PC-3 (cell line): ENCODE results near the gene USP46. TPM values are rescaled to one million over a fixed set of nuclear protein-coding genes. Genes with fewer than 3 reads are reported as not detected.

Source experiments
- ATAC-seq: fragments of 200-7000 bp; cut with Tn5 transposase; 2 replicates; pipeline ENCODE4 v1.9.1; 2020; ENCODE audit warnings: mild to moderate bottlenecking, moderate library complexity
- BruUV-seq: library from RNA; stranded (reverse); fragments of 400-500 nt; replicated peaks from 2 replicates; lab custom pipeline; 2021; lab: Mats Ljungman, UMichigan
- CTCF ChIA-PET: fragments of 300-600 bp; sonication (Branson Sonifier 250); formaldehyde crosslinking; loops from one replicate; lab custom pipeline; 2022; ENCODE audit warnings: antibody characterized with exemption; lab: Charles Lee
- POLR2A ChIA-PET: fragments of 300-600 bp; sonication (Branson Sonifier 250); formaldehyde crosslinking; loops from one replicate; lab custom pipeline; 2022; ENCODE audit warnings: antibody characterized with exemption; ENCODE audit not compliant: unreplicated experiment; lab: Charles Lee
- DNase-seq: peaks from one replicate; pipeline ENCODE4 v3.0.0-alpha.2; 2015
- H2AFZ ChIP-seq: fragments of 300-600 bp; sonication (generic); 2 replicates; pipeline ENCODE4 v1.6.0; 2016; ENCODE audit warnings: antibody characterized with exemption, low read length
- H3F3A ChIP-seq: fragments of 300-600 bp; sonication (generic); one replicate; pipeline ENCODE4 v1.6.0; 2017; ENCODE audit warnings: antibody characterized with exemption, low read length, control low read depth, mild to moderate bottlenecking; ENCODE audit not compliant: unreplicated experiment
- H3K27ac ChIP-seq: fragments of 300-600 bp; sonication (generic); 2 replicates; pipeline ENCODE4 v1.5.1; 2016; ENCODE audit warnings: mild to moderate bottlenecking, low read length
- H3K27me3 ChIP-seq: fragments of 300-600 bp; sonication (generic); 2 replicates; pipeline ENCODE4 v1.6.1; 2016; ENCODE audit warnings: low read length, mixed read lengths
- H3K36me3 ChIP-seq: fragments of 300-600 bp; sonication (generic); 2 replicates; pipeline ENCODE4 v1.6.1; 2016; ENCODE audit warnings: low read depth, mixed run types, low read length, mixed read lengths
- H3K4me1 ChIP-seq: fragments of 300-600 bp; sonication (generic); 2 replicates; pipeline ENCODE4 v1.5.1; 2016; ENCODE audit warnings: low read length; ENCODE audit not compliant: insufficient read depth
- H3K4me2 ChIP-seq: fragments of 300-600 bp; sonication (generic); 2 replicates; pipeline ENCODE4 v1.6.0; 2016; ENCODE audit warnings: low read length
- H3K4me3 ChIP-seq: fragments of 300-600 bp; sonication (generic); 2 replicates; pipeline ENCODE4 v1.5.1; 2016; ENCODE audit warnings: mild to moderate bottlenecking, low read length, mixed read lengths
- H3K79me2 ChIP-seq: fragments of 300-600 bp; sonication (generic); 2 replicates; pipeline ENCODE4 v1.6.1; 2017; ENCODE audit warnings: low read length, mixed read lengths
- H3K9ac ChIP-seq: fragments of 300-600 bp; sonication (generic); 2 replicates; pipeline ENCODE4 v1.6.0; 2016; ENCODE audit warnings: mild to moderate bottlenecking, low read length
- H3K9me2 ChIP-seq: fragments of 300-600 bp; sonication (generic); replicated peaks from 2 replicates; pipeline ENCODE4 v1.6.1; 2016; ENCODE audit warnings: mixed run types, low read length, mixed read lengths
- H3K9me3 ChIP-seq: fragments of 300-600 bp; sonication (generic); 2 replicates; pipeline ENCODE4 v1.6.1; 2016; ENCODE audit warnings: low read length, mixed read lengths
- H4K20me1 ChIP-seq: fragments of 300-600 bp; sonication (generic); 2 replicates; pipeline ENCODE4 v1.6.1; 2016; ENCODE audit warnings: low read length, mixed read lengths
- EZH2 ChIP-seq: fragments of 300-600 bp; sonication (generic); IDR thresholded peaks from one replicate; pipeline ENCODE4 v1.6.1; 2017; ENCODE audit warnings: antibody characterized with exemption, mild to moderate bottlenecking, low read length; ENCODE audit not compliant: unreplicated experiment
- EZH2phosphoT487 ChIP-seq: fragments of 300-600 bp; sonication (generic); IDR thresholded peaks from 2 replicates; pipeline ENCODE4 v1.6.1; 2018; ENCODE audit warnings: mild to moderate bottlenecking, antibody characterized with exemption, low read length, borderline replicate concordance
- intact Hi-C: fragments of 100-400 bp; cut with micrococcal nuclease; formaldehyde crosslinking; loops from 2 replicates; pipeline ENCODE4 v1.9.0; 2023
- total RNA-seq: library from RNA; depleted of rRNA; stranded (reverse); fragments of >200 nt; gene quantifications from 2 replicates; pipeline ENCODE4 v1.2.3, GENCODE V29; 2014
- TF ChIP-seq, protein P1 (sequence below): fragments of 300-600 bp; sonication (generic); conservative IDR thresholded peaks from 2 replicates; pipeline ENCODE4 v1.5.1; 2017; ENCODE audit warnings: antibody characterized with exemption, low read depth, mild to moderate bottlenecking, low read length

USP46 gene
- total RNA-seq, 1 experiment from 2014 or later = 9.4 TPM

DNA sequence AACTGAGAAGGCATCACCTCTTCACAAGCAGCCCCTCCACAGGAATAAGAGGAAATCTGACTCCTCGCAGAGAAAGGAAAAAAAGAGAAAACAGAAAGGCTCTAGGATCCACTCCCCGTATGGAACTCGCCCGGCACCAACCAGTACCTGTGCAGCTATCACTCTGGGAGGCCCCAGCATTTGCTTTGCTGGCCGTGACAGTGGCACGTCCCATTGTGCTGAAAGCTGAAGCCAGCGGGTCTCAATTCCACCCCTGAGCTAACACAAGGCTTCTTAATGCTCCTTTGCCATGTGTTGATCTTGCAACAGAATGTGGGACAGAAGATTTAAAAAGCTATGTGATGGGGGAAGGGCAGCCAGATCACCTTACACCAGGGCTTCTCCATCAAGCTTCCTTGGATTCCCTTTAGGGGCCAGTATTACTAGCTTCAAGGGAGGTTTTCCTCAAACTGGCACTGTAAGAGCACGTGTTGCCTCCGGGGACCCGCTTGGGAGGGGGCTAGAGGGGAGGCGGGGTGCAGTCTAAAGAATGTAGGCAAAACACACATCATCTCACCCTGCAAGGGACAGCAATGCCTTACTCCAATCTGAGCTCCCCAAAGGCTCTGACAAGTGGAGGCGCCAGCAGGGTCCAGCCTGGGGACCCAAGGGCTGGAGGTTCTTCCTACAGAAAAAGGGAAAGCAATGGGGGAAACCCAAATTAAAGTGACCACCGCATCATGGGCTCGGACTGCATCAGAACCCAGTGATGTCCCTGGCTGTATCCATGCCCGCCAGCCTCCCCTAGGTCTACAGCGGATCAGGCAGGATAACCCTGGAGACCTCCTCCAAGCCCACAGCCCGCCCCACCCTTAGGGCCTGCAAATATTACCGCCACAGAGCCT is 1.2 kb downstream of the USP46 start:
- TF ChIP-seq EZH2 (no peak), EZH2phosphoT487 (no peak)
- TF ChIP-seq, protein P1, sequence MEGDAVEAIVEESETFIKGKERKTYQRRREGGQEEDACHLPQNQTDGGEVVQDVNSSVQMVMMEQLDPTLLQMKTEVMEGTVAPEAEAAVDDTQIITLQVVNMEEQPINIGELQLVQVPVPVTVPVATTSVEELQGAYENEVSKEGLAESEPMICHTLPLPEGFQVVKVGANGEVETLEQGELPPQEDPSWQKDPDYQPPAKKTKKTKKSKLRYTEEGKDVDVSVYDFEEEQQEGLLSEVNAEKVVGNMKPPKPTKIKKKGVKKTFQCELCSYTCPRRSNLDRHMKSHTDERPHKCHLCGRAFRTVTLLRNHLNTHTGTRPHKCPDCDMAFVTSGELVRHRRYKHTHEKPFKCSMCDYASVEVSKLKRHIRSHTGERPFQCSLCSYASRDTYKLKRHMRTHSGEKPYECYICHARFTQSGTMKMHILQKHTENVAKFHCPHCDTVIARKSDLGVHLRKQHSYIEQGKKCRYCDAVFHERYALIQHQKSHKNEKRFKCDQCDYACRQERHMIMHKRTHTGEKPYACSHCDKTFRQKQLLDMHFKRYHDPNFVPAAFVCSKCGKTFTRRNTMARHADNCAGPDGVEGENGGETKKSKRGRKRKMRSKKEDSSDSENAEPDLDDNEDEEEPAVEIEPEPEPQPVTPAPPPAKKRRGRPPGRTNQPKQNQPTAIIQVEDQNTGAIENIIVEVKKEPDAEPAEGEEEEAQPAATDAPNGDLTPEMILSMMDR = no peak
- CTCF ChIA-PET = no interaction called here

GRCh38 chr4:52657292-52657617 is 1.8 kb downstream of the USP46 start:
- 0 out of 2 replicates have a peak overlapping the region, but pooled peaks have one; percentile 85 for H3K4me2 ChIP-seq
- H3K79me2 ChIP-seq = peaks cover 56% of the 10 kb centered on the region
- H3K27ac ChIP-seq = no peak overlapping the region
- no peaks in the 10 kb centered on the region for H4K20me1 ChIP-seq
- H3K4me3 ChIP-seq = no peak overlapping the region
- H3K9ac ChIP-seq = no peak overlapping the region
- no TSS peak for BruUV-seq
- H2AFZ ChIP-seq = no peak overlapping the region
- H3K9me3 ChIP-seq = no peaks in the 10 kb centered on the region
- TF ChIP-seq EZH2 (no peak), EZH2phosphoT487 (no peak)
- TF ChIP-seq, protein P1 = no peak
- intact Hi-C loops = no loop called here
- DNase-seq (no peak), ATAC-seq (no peak)
- H3K36me3 ChIP-seq = no peaks in the 10 kb centered on the region; the same call in 1 of the 2 replicates
- no peaks in the 10 kb centered on the region for H3K27me3 ChIP-seq
- H3F3A ChIP-seq = no peaks in the 10 kb centered on the region
- H3K4me1 ChIP-seq = peaks cover 16% of the 10 kb centered on the region
- CTCF ChIA-PET = no interaction called here
- no peaks in the 10 kb centered on the region for H3K9me2 ChIP-seq
- POLR2A ChIA-PET = no interaction called here

More for the DNA sequence above, 1.2 kb downstream of the USP46 start:
- DNase-seq (peak; percentile 47), ATAC-seq (0 out of 2 replicates have a peak, but pooled peaks have one; percentile 7)
- Histone ChIP-seq H3K9me2 (no peaks in the 10 kb centered on the region), H4K20me1 (no peaks in the 10 kb centered on the region), H3F3A (no peaks in the 10 kb centered on the region), H3K27me3 (no peaks in the 10 kb centered on the region), H3K27ac (no peak overlapping the region), H3K9me3 (no peaks in the 10 kb centered on the region), H3K79me2 (peaks cover 51% of the 10 kb centered on the region), H3K4me2 (peak overlapping the region; percentile 85), H3K36me3 (no peaks in the 10 kb centered on the region; the same call in 1 of the 2 replicates), H3K9ac (peak overlapping the region; percentile 88; the same call in 1 of the 2 replicates), H3K4me3 (peak overlapping the region; percentile 90), H2AFZ (peak overlapping the region; percentile 95; the same call in 1 of the 2 replicates), H3K4me1 (peaks cover 16% of the 10 kb centered on the region)
- TSS peak; percentile 43 for BruUV-seq
- POLR2A ChIA-PET = interaction anchor here (0.7 kb wide), 1 partner anchor 54 kb away, joined by 4 read pairs; no protein-coding TSS in a partner anchor
- intact Hi-C loops = no loop called here

GRCh38 chr4:52655506-52655905 is 3.6 kb downstream of the USP46 start:
- Histone ChIP-seq H3F3A (no peaks in the 10 kb centered on the region), H3K9me2 (no peaks in the 10 kb centered on the region), H3K9ac (no peak overlapping the region), H3K36me3 (no peaks in the 10 kb centered on the region), H3K4me3 (no peak overlapping the region), H3K27ac (no peak overlapping the region), H3K4me1 (peaks cover 15% of the 10 kb centered on the region), H3K4me2 (no peak overlapping the region), H3K27me3 (no peaks in the 10 kb centered on the region), H3K79me2 (peaks cover 66% of the 10 kb centered on the region), H2AFZ (no peak overlapping the region), H3K9me3 (no peaks in the 10 kb centered on the region), H4K20me1 (no peaks in the 10 kb centered on the region)
- ATAC-seq (no peak), DNase-seq (no peak)
- ChIA-PET CTCF (interaction anchor here (0.8 kb wide), 1 partner anchor 358 kb away, joined by 4 read pairs; no protein-coding TSS in a partner anchor), POLR2A (no interaction called here)
- no TSS peak for BruUV-seq
- intact Hi-C loops = no loop called here
- TF ChIP-seq EZH2phosphoT487 (no peak), EZH2 (no peak)
- TF ChIP-seq, protein P1 = no peak
